AG09319 (cell line): Measurements from ENCODE around the gene ESRRG.

Experiments used
- DNase-seq: peaks from one replicate; pipeline ENCODE4 v3.0.0-alpha.2; 2010; ENCODE audit warnings: low read depth; ENCODE audit errors: extremely low read depth
- CTCF ChIP-seq: IDR thresholded peaks from 2 replicates; pipeline ENCODE4 v1.5.1; 2011; ENCODE audit warnings: low read depth, mild to moderate bottlenecking, inconsistent platforms, low read length, moderate library complexity

Gene ESRRG

GRCh38 chr1:216686860-216687766 is 36.1 kb downstream of the ESRRG start:
- TF ChIP-seq CTCF: no peak
- DNase-seq: no peak

- TF ChIP-seq CTCF: no peak
- no peak for DNase-seq
These were observed 40.5 kb downstream of the ESRRG start for GRCh38 chr1:216682752-216683151.

- no peak for TF ChIP-seq CTCF
- no peak for DNase-seq
These were observed 44.1 kb downstream of the ESRRG start for GRCh38 chr1:216679108-216679507.

- DNase-seq: no peak
- no peak for TF ChIP-seq CTCF
These were observed 52.9 kb downstream of the ESRRG start for GRCh38 chr1:216670118-216670883.

GRCh38 chr1:216666441-216666840 is 56.8 kb downstream of the ESRRG start:
- TF ChIP-seq CTCF: no peak
- no peak for DNase-seq

- no peak for TF ChIP-seq CTCF
These were observed 57.4 kb downstream of the ESRRG start for GRCh38 chr1:216665856-216666255.

GRCh38 chr1:216665406-216665805 is 57.8 kb downstream of the ESRRG start:
- DNase-seq: no peak
- TF ChIP-seq CTCF: no peak

More at GRCh38 chr1:216665856-216666255, 57.4 kb downstream of the ESRRG start:
- no peak for DNase-seq
